HG03097 (cell line): ENCODE results near the gene PLA2G12B.
"Not testable (repeated sequence)": the region's sequence is repeated elsewhere in the genome, so short reads cannot be mapped to it uniquely, and the experiment has no call there.

Experiments used
- ATAC-seq: cut with Tn5 transposase; IDR thresholded peaks from one replicate; pipeline ENCODE4 v1.9.1; 2021; ENCODE audit not compliant: unreplicated experiment, low FRiP score

The PLA2G12B gene, protein sequence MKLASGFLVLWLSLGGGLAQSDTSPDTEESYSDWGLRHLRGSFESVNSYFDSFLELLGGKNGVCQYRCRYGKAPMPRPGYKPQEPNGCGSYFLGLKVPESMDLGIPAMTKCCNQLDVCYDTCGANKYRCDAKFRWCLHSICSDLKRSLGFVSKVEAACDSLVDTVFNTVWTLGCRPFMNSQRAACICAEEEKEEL

DNA sequence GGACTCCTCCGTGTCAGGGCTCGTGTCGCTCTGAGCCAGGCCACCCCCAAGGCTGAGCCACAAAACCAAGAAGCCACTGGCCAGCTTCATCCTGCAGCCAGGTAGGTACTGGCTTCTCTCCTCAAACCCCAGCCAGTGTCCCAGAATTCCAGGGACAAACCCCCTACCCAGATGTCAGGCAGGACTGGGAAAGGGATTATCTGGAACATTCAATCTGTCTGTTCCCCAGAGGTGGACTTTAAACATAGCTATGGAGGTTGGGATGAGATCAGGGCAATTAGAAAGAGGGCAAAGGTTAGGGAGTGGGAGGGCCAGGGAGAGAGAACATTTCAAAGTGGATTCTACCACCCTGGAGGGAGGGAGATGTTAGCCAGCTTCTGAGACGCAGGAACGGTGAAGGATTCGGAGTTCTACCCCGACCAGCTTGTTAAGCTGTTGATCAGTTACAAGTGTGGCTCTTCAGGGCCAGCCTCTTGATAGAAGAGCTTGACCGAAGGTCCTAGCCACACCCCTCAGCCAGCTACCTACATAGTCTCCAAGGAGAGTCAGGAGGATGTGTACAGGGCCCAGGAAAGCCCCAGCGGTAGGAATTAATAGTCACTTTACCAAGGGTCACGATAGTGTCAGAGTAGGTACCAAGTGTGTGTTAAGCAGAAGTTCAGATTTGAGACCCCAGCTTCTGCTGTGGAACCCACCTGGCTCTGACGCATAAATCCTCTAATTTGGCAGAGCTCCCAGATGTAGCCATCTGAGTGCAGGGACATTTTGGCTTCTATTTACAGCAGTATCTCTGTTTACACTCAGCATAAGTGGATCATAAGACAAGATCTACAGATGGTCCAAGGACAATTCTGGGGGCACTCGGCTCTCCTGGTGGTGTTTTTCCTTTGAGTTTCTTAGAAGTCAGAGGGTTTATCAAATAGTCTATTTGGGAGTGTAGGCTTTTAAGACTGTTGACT, at the start of gene PLA2G12B:
TSS of gene PLA2G12B (minus strand) at position 211 of the 959 bp plus-strand sequence. CDS start at position 90, 121 bp downstream.
- ATAC-seq: no peak

DNA sequence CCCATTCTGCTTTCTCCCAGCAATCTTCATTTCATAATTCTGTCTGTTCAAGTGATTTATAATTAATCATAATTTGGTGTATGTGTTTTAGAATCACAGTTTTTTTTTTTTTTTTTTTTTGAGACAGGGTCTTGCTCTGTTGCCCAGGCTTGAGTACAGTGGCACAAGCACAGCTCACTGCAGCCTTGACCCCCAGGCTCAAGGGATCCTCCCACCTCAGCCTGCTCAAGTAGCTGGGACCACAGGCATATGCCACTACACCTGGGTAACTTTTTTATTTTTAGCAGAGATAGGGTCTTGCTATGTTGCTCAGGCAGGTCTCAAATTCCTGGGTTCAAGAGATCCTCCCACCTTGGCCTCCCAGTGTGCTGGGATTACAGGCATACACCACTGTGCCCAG, 49.2 kb upstream of the PLA2G12B start:
- no peak for ATAC-seq

DNA sequence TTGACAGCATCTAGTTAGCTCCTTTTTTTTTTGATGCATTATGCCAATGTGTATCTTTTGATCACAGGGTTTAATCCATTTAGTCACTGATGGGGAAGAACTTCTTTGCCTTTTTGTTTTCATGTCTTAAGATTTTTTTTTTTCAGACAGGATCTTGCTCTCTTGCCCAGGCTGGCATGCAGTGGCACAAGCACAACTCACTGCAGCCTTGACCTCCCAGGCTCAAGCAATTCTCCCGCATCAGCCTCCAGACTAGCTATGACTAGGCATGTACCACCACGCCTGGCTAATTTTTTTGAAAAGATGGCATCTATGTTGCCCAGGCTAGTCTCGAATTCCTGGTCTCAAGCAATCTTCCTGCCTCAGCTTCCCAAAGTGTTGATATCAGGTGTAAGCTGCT, 46.4 kb upstream of the PLA2G12B start:
- ATAC-seq: no peak

DNA sequence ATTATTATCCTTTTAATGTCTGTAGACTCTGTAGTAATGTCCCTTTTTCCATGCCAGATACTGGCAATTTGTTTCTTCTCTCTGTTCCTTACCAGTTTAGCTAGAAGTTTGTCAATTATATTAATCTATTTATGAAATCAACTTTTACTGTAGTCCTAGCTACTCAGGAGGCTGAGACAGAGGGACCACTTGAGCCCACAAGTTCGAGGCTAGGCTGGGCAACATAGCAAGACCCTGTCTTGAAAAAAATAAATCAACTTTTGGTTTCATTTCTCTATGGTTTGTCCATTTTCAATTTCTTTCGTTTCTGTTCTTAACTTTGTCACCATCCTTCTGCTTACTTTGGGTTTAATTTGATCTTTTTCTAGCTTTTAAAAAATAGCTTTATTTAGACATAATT, 42.5 kb upstream of the PLA2G12B start:
- no peak for ATAC-seq

DNA sequence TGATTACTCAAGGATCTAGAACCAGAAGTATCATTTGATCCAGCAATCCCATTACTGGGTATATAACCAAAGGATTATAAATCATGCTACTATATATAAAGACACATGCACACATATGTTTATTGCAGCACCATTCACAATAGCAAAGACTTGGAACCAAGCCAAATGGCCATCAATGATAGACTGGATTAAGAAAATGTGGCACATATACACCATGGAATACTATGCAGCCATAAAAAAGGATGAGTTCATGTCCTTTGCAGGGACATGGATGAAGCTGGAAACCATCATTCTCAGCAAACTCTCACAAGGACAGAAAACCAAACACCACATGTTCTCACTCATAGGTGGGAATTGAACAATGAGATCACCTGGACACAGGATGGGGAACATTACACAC, 40.9 kb upstream of the PLA2G12B start:
- not testable (repeated sequence) for ATAC-seq

DNA sequence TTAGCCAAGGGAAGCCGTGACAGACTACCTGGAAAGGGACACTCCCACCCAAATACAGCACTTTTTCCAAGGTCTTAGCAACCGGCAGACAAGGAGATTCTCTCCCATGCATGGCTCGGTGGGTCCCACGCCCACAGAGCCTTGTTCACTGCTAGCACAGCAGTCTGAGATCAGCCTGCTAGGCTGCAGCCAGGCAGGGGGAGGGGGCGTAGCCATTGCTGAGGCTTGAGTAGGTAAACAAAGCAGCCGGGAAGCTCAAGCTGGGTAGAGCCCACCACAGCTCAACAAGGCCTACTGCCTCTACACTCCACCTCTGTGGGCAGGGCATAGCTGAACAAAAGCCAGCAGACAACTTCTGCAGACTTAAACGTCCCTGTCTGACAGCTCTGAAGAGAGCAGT, 35.2 kb upstream of the PLA2G12B start:
- not testable (repeated sequence) for ATAC-seq

DNA sequence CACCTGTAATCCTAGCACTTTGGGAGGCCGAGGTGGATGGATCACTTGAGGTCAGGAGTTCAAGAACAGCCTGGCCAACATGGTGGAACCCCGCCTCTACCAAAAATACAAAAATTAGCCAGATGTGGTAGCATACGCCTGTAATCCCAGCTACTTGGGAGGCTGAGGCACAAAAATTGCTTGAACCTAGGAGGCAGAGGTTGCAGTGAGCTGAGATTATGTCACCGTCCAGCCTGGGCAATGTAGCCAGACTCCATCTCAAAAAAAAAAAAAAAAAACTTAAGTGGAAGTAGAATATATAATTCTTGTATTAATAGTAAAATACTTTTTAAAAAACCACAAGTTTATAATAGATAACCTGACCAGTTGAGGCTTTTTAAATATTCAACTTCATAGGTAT, 30.0 kb upstream of the PLA2G12B start:
- ATAC-seq: not testable (repeated sequence)

DNA sequence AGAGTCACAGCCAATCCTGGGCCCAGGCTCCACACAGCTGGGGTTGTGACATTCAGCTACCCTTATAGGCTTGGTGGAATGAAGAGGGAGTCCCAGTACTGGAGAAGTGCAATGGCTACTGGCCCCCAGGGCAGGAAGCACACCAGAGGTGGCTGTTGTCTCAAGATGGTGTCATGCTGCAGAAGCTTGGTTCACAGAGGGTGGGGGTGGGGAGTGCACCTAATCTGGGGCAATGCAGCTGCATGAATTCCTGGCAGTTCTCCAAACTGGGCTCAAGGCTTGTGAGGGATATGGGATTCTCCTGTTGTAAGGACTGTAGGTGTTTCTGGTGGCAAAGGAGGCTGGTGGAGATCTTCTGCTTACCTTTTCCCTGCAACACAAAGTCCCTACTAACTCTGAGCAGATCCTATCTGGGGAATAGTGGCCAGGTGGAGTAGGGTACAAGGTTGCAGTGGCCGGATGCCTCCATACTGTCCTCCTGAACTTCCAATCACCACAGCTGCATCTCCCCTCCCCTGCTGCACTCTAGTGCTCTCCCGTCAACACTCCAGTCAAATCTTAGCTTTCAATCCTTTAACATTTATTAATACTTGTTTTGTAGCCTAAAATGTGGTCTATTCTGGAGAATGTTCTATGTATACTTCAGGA, 27.4 kb upstream of the PLA2G12B start:
- ATAC-seq: no peak

DNA sequence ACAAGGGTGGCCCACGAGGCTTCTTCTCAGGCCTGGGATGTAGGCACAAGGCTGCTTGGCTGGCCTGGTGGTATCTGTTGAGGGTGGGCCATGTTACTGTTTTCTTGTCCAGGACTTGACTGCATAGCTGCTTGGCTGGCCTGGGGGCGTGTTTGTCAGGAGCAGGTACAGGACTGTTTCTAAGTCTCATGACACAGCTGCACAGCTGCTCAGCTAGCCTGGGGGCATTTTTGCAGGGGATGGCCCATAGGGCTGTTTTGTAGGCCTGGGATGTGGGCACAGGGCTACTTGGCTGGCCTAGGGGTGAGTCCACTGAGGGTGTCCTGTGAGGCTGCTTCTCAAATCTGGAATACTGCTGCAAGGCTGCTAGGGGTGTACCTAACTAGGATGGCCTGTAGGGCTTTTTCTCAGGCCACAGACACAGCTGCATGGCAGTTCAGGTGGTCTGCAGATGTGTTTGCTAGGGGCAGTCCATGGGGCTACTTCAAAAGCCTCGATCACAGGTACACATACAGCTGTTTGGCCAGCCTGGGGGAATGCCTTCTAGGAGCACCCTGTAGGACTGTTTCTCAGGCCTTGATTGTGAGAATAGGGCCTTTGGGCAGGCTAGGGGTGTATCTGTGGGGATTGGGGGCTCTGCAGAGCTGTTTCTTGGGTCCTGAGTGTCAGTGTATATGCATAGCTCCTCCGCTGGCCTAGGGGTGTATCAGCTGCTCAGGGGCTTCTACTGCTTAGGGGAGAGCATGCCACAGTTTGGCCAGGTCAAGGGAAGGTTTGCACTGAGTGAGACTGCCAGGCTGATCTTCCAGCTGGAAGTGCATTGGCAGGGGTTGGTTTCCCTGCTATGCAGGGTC, 26.6 kb upstream of the PLA2G12B start:
- ATAC-seq: no peak

DNA sequence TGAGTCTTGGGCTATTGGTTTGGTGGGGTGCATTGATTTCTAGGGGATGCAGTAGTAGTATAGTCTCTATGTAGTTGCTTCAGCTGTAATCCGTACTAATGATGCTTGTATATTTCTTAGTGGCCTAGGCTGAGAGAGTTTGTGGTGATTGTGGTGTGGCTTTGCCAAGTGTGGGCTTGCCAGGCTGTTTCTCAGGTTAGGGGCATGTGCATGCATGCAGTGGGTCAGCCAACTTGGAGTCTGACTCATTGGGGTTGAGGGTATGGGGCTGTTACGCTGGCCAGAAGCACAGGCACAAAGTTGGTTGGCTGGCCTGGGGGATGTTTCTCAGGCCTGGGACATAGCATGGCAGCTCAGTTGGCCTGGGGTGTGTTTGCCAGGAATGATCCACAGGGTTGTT, 25.7 kb upstream of the PLA2G12B start:
- ATAC-seq: no peak

DNA sequence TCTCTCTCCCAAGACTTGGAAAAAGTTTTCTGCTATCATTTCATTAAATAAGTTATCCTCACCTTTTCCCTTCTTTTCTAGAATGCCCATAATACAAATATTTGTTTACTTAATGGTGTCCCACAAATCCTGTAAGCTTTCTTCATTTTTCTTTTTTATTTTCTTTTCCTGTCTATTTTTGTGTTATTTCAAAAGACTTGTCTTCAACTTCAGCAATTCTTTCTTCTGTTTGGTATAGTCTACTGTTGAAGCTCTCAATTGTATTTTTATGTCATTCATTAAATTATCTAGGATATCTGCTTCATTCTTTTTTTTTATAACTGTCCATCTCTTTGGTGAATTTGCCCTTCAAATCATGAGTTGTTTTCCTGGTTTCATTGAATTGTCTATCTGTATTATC, 25.1 kb upstream of the PLA2G12B start:
- no peak for ATAC-seq

DNA sequence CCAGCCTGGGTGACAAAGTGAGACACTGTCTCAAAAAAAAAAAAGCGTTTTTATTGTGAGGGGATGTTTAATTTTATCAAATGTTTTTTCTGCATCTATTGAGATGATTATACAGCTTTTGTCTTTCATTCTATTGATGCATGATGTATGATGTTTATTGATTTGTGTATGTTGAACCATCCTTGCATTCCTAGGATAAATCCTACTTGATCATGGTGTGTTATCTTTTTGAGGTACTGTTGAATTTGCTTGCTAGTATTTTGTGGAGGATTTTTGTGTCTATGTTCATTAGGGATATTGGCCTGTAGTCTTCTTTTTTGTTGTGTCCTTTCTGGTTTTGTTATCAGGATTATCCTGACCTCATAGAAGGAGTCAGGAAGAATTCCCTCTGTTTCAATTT, 22.3 kb upstream of the PLA2G12B start:
- no peak for ATAC-seq

DNA sequence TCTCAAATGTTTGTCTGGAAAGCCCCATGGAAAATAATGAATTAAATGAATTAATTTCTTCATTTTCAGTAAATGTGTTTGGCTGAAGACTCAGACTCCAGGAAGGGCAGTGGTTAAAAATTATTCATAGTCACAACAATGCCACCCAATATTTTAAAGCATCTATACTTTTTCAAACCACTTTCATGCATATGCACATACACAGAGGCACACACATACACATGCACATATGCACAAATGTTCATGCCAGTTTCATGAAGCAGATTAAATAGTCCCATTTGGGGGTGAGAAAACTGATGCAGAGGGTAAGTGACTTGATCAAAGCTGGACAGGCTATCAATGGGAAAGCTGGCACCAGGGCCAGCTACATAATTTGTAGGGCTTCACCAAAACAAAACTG, 1.4 kb upstream of the PLA2G12B start:
- ATAC-seq: no peak

DNA sequence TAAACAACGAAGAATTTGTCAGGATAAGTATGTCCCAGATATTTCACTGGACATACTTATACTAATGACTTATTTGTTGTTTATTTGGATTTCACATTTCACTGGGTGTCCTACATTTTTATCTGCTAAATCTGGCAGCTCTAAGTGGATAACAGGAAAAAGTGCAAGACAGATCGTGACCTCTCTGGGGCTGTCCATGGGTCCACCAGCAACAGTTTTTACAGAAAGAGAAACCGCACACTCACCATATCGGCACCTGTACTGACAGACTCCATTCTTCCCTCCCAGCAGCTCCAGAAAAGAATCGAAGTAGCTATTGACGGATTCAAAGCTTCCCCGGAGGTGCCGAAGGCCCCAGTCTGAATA, 393 bp downstream of the PLA2G12B start:
- ATAC-seq: no peak

DNA sequence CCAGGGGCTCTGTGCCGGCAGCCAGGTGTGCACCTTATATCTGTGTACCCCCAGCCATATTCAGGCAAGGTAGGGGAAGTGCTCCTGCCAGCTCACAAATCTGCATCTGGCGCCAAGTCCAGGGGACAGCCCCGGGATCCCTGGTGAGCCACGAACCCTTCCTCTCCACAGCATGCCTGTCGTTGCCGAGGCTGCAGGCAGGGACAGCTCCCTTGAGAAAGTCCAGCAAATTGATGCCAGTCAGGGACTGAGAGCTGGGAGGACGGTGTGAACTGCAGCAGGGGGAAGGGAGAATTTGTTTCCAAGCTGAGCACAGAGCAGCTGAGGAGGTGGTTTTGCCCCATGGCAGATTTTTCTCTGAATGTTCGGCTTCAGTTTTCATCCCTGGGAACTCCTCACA, 919 bp downstream of the PLA2G12B start:
- no peak for ATAC-seq

DNA sequence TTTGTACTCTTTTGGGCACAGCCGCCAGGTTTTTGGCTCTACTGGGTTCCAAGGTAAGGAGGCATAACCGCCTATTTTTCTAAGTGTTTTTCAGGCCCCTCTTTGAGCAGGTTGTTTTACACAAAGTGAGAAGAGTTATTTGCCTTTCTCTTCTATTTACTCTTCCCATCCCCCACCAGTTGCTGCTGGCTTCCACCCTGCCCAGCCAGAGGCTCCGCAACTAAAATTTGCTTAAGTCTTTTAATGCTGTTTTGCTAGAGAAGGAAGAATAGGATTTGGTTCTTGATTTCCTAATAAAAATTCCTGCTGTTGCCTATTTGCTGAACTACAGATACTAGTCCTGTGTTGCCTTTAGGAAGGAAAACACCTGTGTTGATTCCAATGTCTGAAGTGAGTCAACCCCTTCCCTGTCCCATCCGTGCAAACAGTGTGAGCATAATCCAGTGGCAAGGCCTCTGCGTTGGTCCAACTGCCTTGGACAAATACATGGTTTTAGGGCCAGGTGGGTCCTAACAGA, 1.9 kb downstream of the PLA2G12B start:
- ATAC-seq: no peak

DNA sequence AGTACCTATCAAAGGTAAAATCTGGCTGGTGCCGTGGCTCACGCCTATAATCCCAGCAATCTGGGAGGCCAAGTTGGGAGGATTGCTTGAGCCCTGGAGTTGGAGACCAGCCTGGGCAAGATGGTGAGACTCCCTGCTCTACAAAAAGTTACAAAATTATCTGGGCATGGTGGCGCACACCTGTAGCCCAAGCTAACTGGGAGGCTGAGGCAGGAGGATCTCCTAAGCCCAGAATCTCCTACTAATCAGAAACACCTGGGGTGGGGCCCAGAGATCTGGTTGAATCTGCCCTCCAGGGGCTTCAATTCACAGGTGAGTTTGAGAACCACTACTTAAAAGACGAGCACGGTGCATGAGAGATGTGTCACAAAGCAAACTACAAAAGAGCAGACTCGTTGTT, 2.4 kb downstream of the PLA2G12B start:
- no peak for ATAC-seq

DNA sequence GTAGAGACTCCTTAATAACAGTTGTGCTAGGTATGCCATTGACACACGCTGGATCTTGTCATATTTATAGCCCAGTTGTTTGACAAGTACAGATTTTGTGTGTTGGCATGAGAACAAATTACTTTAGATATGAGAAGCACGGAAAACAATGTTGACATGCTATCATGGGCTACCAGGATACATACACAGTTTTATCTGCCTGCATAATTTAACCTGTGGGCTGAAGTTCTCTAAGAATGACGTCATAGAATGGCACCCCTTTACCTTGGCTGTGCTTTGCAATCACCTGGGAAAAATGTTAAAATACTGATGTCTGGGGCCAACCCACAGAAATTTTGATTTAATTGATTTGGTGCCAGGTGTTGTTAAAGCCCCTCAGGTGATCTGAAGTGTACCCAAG, 2.8 kb downstream of the PLA2G12B start:
- ATAC-seq: no peak

DNA sequence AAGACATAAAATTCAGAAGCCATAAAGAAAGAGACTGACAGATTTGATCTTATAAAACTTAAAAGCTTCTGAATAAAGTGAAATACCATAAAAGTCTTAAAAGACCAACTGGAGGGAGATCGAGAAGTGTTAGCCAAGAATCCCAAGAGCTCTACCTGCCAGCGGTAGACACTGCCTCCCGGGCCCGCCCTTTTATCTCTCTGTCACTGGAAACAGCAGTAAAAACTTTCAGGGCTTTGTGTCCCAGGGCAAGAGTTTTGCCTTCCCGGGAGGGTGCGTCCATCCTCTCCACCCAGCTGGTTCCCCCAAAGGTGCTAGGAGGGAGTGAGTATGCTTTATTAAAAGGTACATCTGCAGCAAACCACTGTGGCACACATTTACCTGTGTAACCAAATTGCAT, 5.8 kb downstream of the PLA2G12B start:
- no peak for ATAC-seq

DNA sequence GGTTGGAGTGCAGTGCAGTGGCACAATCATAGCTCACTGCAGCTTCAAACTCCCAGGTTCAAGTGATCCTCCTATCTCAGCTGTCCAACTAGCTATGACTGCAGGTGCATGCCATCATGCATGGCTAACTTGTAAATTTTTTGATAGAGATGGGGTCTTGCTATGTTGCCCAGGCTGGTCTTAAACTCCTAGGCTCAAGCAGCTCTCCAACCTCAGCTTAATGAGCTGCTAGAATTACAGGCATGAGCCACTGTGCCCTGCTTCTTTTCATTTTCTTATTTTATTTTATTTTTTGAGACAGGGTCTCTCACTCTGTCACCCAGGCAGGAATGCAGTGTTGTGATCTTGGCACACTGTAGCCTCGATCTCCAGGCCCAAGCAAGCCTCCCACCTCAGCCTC, 7.6 kb downstream of the PLA2G12B start:
- ATAC-seq: no peak
